Liver (tissue), 9 donors: ENCODE results near the gene NCR2. TPM values are rescaled to one million over a fixed set of nuclear protein-coding genes. Genes with fewer than 3 reads are reported as not detected.

Source experiments
- DNase-seq: peaks from one replicate; pipeline ENCODE4 v3.0.0-alpha.2; 2017; ENCODE audit warnings: low spot score
- H3K27ac ChIP-seq, 2 donors: one replicate each; pipeline ENCODE4 v1.7.0; 2013; ENCODE audit warnings: inconsistent platforms in 2 of 2, low read length in 2 of 2, control low read depth in 1 of 2, low read depth in 1 of 2, mild to moderate bottlenecking in 1 of 2
- H3K27me3 ChIP-seq, 4 donors: one replicate each; pipeline versions ENCODE4 v1.6.1 to v1.7.0; 2013; ENCODE audit warnings: low read length in 3 of 4, inconsistent platforms in 1 of 4, mild to moderate bottlenecking in 1 of 4, moderate library complexity in 1 of 4; ENCODE audit not compliant: control insufficient read depth in 4 of 4, insufficient read depth in 4 of 4
- H3K36me3 ChIP-seq, 4 donors: one replicate each; pipeline versions ENCODE4 v1.6.1 to v1.7.0; 2013; ENCODE audit warnings: low read length in 3 of 4, mild to moderate bottlenecking in 3 of 4, low read depth in 1 of 4, moderate library complexity in 1 of 4; ENCODE audit not compliant: control insufficient read depth in 4 of 4, insufficient read depth in 3 of 4
- H3K4me1 ChIP-seq, 4 donors: one replicate each; pipeline versions ENCODE4 v1.6.1 to v1.7.0; 2013; ENCODE audit warnings: low read length in 3 of 4, mild to moderate bottlenecking in 3 of 4, moderate library complexity in 1 of 4; ENCODE audit not compliant: control insufficient read depth in 4 of 4, insufficient read depth in 4 of 4
- H3K4me3 ChIP-seq, 3 donors: one replicate each; pipeline versions ENCODE4 v1.6.1 to v1.7.0; 2013; ENCODE audit warnings: low read length in 3 of 3, control low read depth in 1 of 3, low read depth in 1 of 3, mild to moderate bottlenecking in 1 of 3
- H3K9ac ChIP-seq, 2 donors: one replicate each; pipeline ENCODE4 v1.7.0; 2013; ENCODE audit warnings: low read length in 2 of 2, mild to moderate bottlenecking in 2 of 2, moderate library complexity in 2 of 2, control low read depth in 1 of 2, low read depth in 1 of 2
- H3K9me3 ChIP-seq, 4 donors: one replicate each; pipeline versions ENCODE4 v1.6.1 to v1.7.0; 2013; ENCODE audit warnings: low read length in 3 of 4; ENCODE audit not compliant: control insufficient read depth in 4 of 4
- ATF3 ChIP-seq: IDR thresholded peaks from 2 replicates; pipeline ENCODE4 v1.6.1; 2016; ENCODE audit warnings: antibody characterized with exemption
- CTCF ChIP-seq: fragments of 150-350 bp; IDR thresholded peaks from 2 replicates; pipeline ENCODE4 v1.5.1; 2017; ENCODE audit warnings: improper control_type of control experiment, low read depth, low read length; ENCODE audit not compliant: missing input control
- EGR1 ChIP-seq, 2 donors: IDR thresholded peaks; 2 replicates each; pipeline ENCODE4 v1.6.1; 2016 to 2018; ENCODE audit warnings: antibody characterized with exemption in 2 of 2, low read depth in 2 of 2
- FOXA1 ChIP-seq: IDR thresholded peaks from 2 replicates; pipeline ENCODE4 v1.6.1; 2016; ENCODE audit warnings: antibody characterized with exemption
- FOXA2 ChIP-seq: IDR thresholded peaks from 2 replicates; pipeline ENCODE4 v1.6.1; 2016; ENCODE audit warnings: antibody characterized with exemption
- GABPA ChIP-seq, 2 donors: IDR thresholded peaks in 1 of 2; conservative IDR thresholded peaks in 1 of 2; 2 replicates each; pipeline ENCODE4 v1.6.1; 2016; ENCODE audit warnings: antibody characterized with exemption in 2 of 2, mild to moderate bottlenecking in 1 of 2, moderate library complexity in 1 of 2
- HNF4A ChIP-seq, 2 donors: conservative IDR thresholded peaks; 2 replicates each; pipeline ENCODE4 v1.6.1; 2016; ENCODE audit warnings: antibody characterized with exemption in 2 of 2, mild to moderate bottlenecking in 2 of 2
- HNF4G ChIP-seq: IDR thresholded peaks from 2 replicates; pipeline ENCODE4 v1.6.1; 2016; ENCODE audit warnings: antibody characterized with exemption
- MAX ChIP-seq: IDR thresholded peaks from 2 replicates; pipeline ENCODE4 v1.6.1; 2016; ENCODE audit warnings: antibody characterized with exemption
- NR2F2 ChIP-seq: IDR thresholded peaks from 2 replicates; pipeline ENCODE4 v1.6.1; 2016; ENCODE audit warnings: antibody characterized with exemption
- REST ChIP-seq: IDR thresholded peaks from 2 replicates; pipeline ENCODE4 v1.6.1; 2016; ENCODE audit warnings: antibody characterized with exemption, mild to moderate bottlenecking
- RXRA ChIP-seq, 2 donors: IDR thresholded peaks; 2 replicates each; pipeline ENCODE4 v1.6.1; 2017 to 2018; ENCODE audit warnings: antibody characterized with exemption in 2 of 2, mild to moderate bottlenecking in 1 of 2
- SP1 ChIP-seq: IDR thresholded peaks from 2 replicates; pipeline ENCODE4 v1.6.1; 2018; ENCODE audit warnings: antibody characterized with exemption, mild to moderate bottlenecking
- TAF1 ChIP-seq: conservative IDR thresholded peaks from 2 replicates; pipeline ENCODE4 v1.6.1; 2016; ENCODE audit warnings: antibody characterized with exemption, mild to moderate bottlenecking
- YY1 ChIP-seq: IDR thresholded peaks from 2 replicates; pipeline ENCODE4 v1.6.1; 2016; ENCODE audit warnings: antibody characterized with exemption, mild to moderate bottlenecking
- WGBS: extraction: QIAGEN DNeasy Blood & Tissue Kit; methylation state at CpG from one replicate; pipeline ENCODE4 v1.1.7; 2013; 5-methylcytosine and 5-hydroxymethylcytosine counted together
- polyA plus RNA-seq, 2 donors: library from polyadenylated mRNA; stranded (reverse) in 1 of 2; unstranded in 1 of 2; fragments of 200-250 nt in 1 of 2; fragments of >200 nt in 1 of 2; fragmentation: Nextera tagmentation in 1 of 2; extraction: Ambion mirVana in 1 of 2; gene quantifications; one replicate each; pipeline versions ENCODE4 v1.2.1 to v1.2.3, GENCODE V29; 2013 to 2015
- total RNA-seq, 2 donors: library from RNA; depleted of rRNA; stranded (reverse); fragments of >200 nt; gene quantifications; one replicate each; pipeline ENCODE4 v1.2.3, GENCODE V29; 2014
- donor health status: healthy.
- donor health status: healthy.
- donor health status: healthy.
- donor health status: healthy.
- donor health status: healthy.

NCR2 gene
- total and polyA plus RNA-seq, 4 donors = not detected

- WGBS = 82% methylated on average over 8 of the region's 8 CpGs
- Histone ChIP-seq H3K27ac (no peak overlapping the region), H3K36me3 (no peaks in the 10 kb centered on the region), H3K9me3 (peaks cover 0 to 4% (median 0%) of the 10 kb centered on the region in 4 donors), H3K4me1 (no peaks in the 10 kb centered on the region), H3K4me3 (no peak overlapping the region), H3K27me3 (peaks cover 0 to 3% (median 3%) of the 10 kb centered on the region in 4 donors), H3K9ac (no peak overlapping the region)
- TF ChIP-seq FOXA1 (no peak), MAX (no peak), SP1 (no peak), EGR1 (IDR thresholded peaks at IDR 0.05; ENCODE audit: low read depth in 2 of 2) (no peak), NR2F2 (no peak), FOXA2 (no peak), GABPA (IDR thresholded peaks at IDR 0.05 in 1 of 2, conservative IDR thresholded peaks at IDR 0.05 in 1 of 2) (no peak), YY1 (no peak)
- DNase-seq = no peak
These were observed 10.5 kb downstream of the NCR2 start for GRCh38 chr6:41345901-41346300.

- DNase-seq = no peak
- no peaks in the 10 kb centered on the region for H3K36me3 ChIP-seq
- WGBS = 74% methylated on average over 4 of the region's 4 CpGs
- no peak overlapping the region for H3K27ac ChIP-seq
- H3K9ac ChIP-seq = no peak overlapping the region
- no peaks in the 10 kb centered on the region for H3K4me1 ChIP-seq
- H3K9me3 ChIP-seq = peaks cover 0 to 4% (median 0%) of the 10 kb centered on the region in 4 donors
- no peak for TF ChIP-seq CTCF
- TF ChIP-seq TAF1 = no peak
- no peak for TF ChIP-seq HNF4A (conservative IDR thresholded peaks at IDR 0.05)
- TF ChIP-seq HNF4G = no peak
- TF ChIP-seq SP1 = peak; percentile 22
- TF ChIP-seq GABPA (IDR thresholded peaks at IDR 0.05 in 1 of 2, conservative IDR thresholded peaks at IDR 0.05 in 1 of 2) = no peak
- peak in 1 of 2 donors; percentile 56 for TF ChIP-seq RXRA (IDR thresholded peaks at IDR 0.05)
- no peak for TF ChIP-seq FOXA1
- peak; percentile 85 for TF ChIP-seq NR2F2
- no peak for TF ChIP-seq REST
- TF ChIP-seq ATF3 = no peak
- no peak for TF ChIP-seq EGR1 (IDR thresholded peaks at IDR 0.05; ENCODE audit: low read depth in 2 of 2)
- no peak for TF ChIP-seq MAX
- no peak for TF ChIP-seq FOXA2
- TF ChIP-seq YY1 = no peak
- H3K4me3 ChIP-seq = no peak overlapping the region
- H3K27me3 ChIP-seq = peaks cover 0 to 3% (median 3%) of the 10 kb centered on the region in 4 donors
These were observed 11.0 kb downstream of the NCR2 start for GRCh38 chr6:41346441-41346840.
